Calu3 (cell line): ENCODE measurements around the gene SERGEF. TPM values are rescaled to one million over a fixed set of nuclear protein-coding genes. Genes with fewer than 3 reads are reported as not detected.

Experiments
- BruUV-seq: library from RNA; stranded (reverse); fragments of 400-500 nt; replicated peaks from 2 replicates; lab custom pipeline; 2021; lab: Mats Ljungman, UMichigan
- CTCF ChIA-PET: fragments of 300-600 bp; sonication (Branson Sonifier 250); formaldehyde crosslinking; loops from one replicate; lab custom pipeline; 2022; ENCODE audit warnings: antibody characterized with exemption; lab: Charles Lee
- DNase-seq: peaks from one replicate; pipeline ENCODE4 v3.0.0; 2022
- H3K27ac Mint-ChIP-seq: one replicate; pipeline ENCODE4 v1.8.0; 2022; ENCODE audit warnings: mixed read lengths; ENCODE audit not compliant: unreplicated experiment
- H3K27me3 Mint-ChIP-seq: one replicate; pipeline ENCODE4 v1.8.0; 2022; ENCODE audit warnings: mixed read lengths; ENCODE audit not compliant: unreplicated experiment
- H3K36me3 Mint-ChIP-seq: one replicate; pipeline ENCODE4 v1.8.0; 2022; ENCODE audit warnings: mild to moderate bottlenecking, moderate library complexity, mixed read lengths; ENCODE audit not compliant: insufficient read depth, unreplicated experiment
- H3K4me1 Mint-ChIP-seq: one replicate; pipeline ENCODE4 v1.8.0; 2022; ENCODE audit warnings: mild to moderate bottlenecking, low read depth, mixed read lengths; ENCODE audit not compliant: unreplicated experiment
- H3K4me3 Mint-ChIP-seq: one replicate; pipeline ENCODE4 v1.8.0; 2022; ENCODE audit warnings: mild to moderate bottlenecking, low read depth, moderate library complexity, mixed read lengths; ENCODE audit not compliant: unreplicated experiment
- H3K9me3 Mint-ChIP-seq: one replicate; pipeline ENCODE4 v1.8.0; 2022; ENCODE audit warnings: low read depth, mixed read lengths; ENCODE audit not compliant: unreplicated experiment
- intact Hi-C: fragments of 100-400 bp; cut with micrococcal nuclease; formaldehyde crosslinking; loops from one replicate; pipeline ENCODE4 v1.10.0; 2022; ENCODE audit not compliant: unreplicated experiment
- total RNA-seq: library from RNA; stranded (reverse); gene quantifications from 2 replicates; pipeline ENCODE4 v1.2.3, GENCODE V29; 2022
- TF ChIP-seq, protein P1 (sequence below): fragments of 200-600 bp; IDR thresholded peaks from one replicate; pipeline ENCODE4 v1.8.0; 2022; ENCODE audit warnings: antibody characterized with exemption; ENCODE audit not compliant: unreplicated experiment

The SERGEF gene
- total RNA-seq, 1 experiment from 2014 or later, result 28.1 TPM

GRCh38 chr11:17952487-17952886 is 60.4 kb downstream of the SERGEF start:
- H3K4me1 Mint-ChIP-seq, result no peaks in the 10 kb centered on the region
- CTCF ChIA-PET, result no interaction called here
- H3K36me3 Mint-ChIP-seq, result no peaks in the 10 kb centered on the region
- intact Hi-C loops, result no loop called here
- H3K27me3 Mint-ChIP-seq, result no peaks in the 10 kb centered on the region
- H3K4me3 Mint-ChIP-seq, result no peak overlapping the region
- no TSS peak for BruUV-seq
- H3K9me3 Mint-ChIP-seq, result no peaks in the 10 kb centered on the region
- no peak overlapping the region for H3K27ac Mint-ChIP-seq
- TF ChIP-seq, protein P1, sequence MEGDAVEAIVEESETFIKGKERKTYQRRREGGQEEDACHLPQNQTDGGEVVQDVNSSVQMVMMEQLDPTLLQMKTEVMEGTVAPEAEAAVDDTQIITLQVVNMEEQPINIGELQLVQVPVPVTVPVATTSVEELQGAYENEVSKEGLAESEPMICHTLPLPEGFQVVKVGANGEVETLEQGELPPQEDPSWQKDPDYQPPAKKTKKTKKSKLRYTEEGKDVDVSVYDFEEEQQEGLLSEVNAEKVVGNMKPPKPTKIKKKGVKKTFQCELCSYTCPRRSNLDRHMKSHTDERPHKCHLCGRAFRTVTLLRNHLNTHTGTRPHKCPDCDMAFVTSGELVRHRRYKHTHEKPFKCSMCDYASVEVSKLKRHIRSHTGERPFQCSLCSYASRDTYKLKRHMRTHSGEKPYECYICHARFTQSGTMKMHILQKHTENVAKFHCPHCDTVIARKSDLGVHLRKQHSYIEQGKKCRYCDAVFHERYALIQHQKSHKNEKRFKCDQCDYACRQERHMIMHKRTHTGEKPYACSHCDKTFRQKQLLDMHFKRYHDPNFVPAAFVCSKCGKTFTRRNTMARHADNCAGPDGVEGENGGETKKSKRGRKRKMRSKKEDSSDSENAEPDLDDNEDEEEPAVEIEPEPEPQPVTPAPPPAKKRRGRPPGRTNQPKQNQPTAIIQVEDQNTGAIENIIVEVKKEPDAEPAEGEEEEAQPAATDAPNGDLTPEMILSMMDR, result no peak
- no peak for DNase-seq

GRCh38 chr11:17951685-17952388 is 61.0 kb downstream of the SERGEF start:
- Mint-ChIP-seq H3K36me3 (no peaks in the 10 kb centered on the region), H3K27me3 (no peaks in the 10 kb centered on the region), H3K4me1 (no peaks in the 10 kb centered on the region), H3K9me3 (no peaks in the 10 kb centered on the region), H3K4me3 (no peak overlapping the region), H3K27ac (no peak overlapping the region)
- TF ChIP-seq, protein P1, result no peak
- intact Hi-C loops, result no loop called here
- BruUV-seq, result no TSS peak
- CTCF ChIA-PET, result no interaction called here
- no peak for DNase-seq

GRCh38 chr11:17950644-17951043 is 62.2 kb downstream of the SERGEF start:
- no peak overlapping the region for H3K27ac Mint-ChIP-seq
- intact Hi-C loops, result no loop called here
- H3K4me3 Mint-ChIP-seq, result no peak overlapping the region
- no peaks in the 10 kb centered on the region for H3K27me3 Mint-ChIP-seq
- TF ChIP-seq, protein P1, result no peak
- CTCF ChIA-PET, result interaction anchor here (0.9 kb wide), 1 partner anchor 156 kb away, joined by 3 read pairs; the partner anchor contains the start of gene SAAL1
- BruUV-seq, result no TSS peak
- H3K9me3 Mint-ChIP-seq, result no peaks in the 10 kb centered on the region
- no peaks in the 10 kb centered on the region for H3K36me3 Mint-ChIP-seq
- no peaks in the 10 kb centered on the region for H3K4me1 Mint-ChIP-seq
- no peak for DNase-seq

- CTCF ChIA-PET, result no interaction called here
- H3K4me3 Mint-ChIP-seq, result no peak overlapping the region
- H3K27me3 Mint-ChIP-seq, result no peaks in the 10 kb centered on the region
- BruUV-seq, result no TSS peak
- TF ChIP-seq, protein P1, result no peak
- intact Hi-C loops, result no loop called here
- no peaks in the 10 kb centered on the region for H3K4me1 Mint-ChIP-seq
- H3K36me3 Mint-ChIP-seq, result no peaks in the 10 kb centered on the region
- no peak for DNase-seq
- H3K27ac Mint-ChIP-seq, result no peak overlapping the region
- no peaks in the 10 kb centered on the region for H3K9me3 Mint-ChIP-seq
Measured at GRCh38 chr11:17948296-17948695, 64.6 kb downstream of the SERGEF start.
